Measurements from ENCODE around the gene PDE4B. TPM values are rescaled to one million over a fixed set of nuclear protein-coding genes. Genes with fewer than 3 reads are reported as not detected.

Gene PDE4B
- total and polyA plus RNA-seq, 12 donors, result 1.2 to 14.9 (median 3.9) TPM

DNA sequence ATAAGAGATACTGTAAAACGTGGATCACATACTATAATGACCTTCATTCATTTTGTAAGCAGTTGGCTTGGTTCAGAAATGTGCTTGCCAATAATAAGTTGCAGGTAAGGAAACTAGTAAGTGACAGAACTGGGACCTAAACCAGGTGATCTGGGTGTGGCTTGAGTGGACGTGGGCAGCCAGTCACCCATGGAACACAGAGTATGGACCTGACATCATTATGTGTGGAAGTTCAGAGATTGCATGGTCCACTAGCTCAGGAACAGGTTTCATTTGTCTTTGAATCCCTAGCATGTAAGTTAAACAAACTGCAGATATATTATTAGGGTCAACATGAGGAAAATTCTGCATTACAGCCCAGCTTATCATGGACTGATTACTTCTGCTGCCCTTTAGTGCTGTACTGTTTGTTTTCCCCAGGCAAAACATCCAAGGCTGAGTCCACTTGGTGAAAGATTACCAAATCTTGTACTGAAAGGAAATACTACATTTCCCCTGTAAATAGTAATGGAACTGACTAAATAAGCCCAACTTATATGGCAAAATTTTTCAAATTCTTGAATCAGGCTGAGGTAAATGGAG, 414.0 kb downstream of the PDE4B start:
- Histone ChIP-seq H3K4me1 (replicated peaks in 1 of 2) (no peaks in the 10 kb centered on the region), H3K27ac (no peak overlapping the region), H3K4me3 (no peak overlapping the region), H3K36me3 (replicated peaks in 1 of 2) (no peaks in the 10 kb centered on the region), H3K27me3 (no peaks in the 10 kb centered on the region), H3K9me3 (replicated peaks in 1 of 3) (no peaks in the 10 kb centered on the region)
- intact Hi-C loops (cut with DNase I), result no loop called here
- 41 to 60% (median 48%) methylated on average over 2 of the region's 2 CpGs for WGBS, 4 donors
- no peak for TF ChIP-seq POLR2A (IDR thresholded peaks at IDR 0.05)
- TF ChIP-seq, protein P1, sequence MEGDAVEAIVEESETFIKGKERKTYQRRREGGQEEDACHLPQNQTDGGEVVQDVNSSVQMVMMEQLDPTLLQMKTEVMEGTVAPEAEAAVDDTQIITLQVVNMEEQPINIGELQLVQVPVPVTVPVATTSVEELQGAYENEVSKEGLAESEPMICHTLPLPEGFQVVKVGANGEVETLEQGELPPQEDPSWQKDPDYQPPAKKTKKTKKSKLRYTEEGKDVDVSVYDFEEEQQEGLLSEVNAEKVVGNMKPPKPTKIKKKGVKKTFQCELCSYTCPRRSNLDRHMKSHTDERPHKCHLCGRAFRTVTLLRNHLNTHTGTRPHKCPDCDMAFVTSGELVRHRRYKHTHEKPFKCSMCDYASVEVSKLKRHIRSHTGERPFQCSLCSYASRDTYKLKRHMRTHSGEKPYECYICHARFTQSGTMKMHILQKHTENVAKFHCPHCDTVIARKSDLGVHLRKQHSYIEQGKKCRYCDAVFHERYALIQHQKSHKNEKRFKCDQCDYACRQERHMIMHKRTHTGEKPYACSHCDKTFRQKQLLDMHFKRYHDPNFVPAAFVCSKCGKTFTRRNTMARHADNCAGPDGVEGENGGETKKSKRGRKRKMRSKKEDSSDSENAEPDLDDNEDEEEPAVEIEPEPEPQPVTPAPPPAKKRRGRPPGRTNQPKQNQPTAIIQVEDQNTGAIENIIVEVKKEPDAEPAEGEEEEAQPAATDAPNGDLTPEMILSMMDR (IDR thresholded peaks at IDR 0.05), result no peak
- DNase-seq, result no peak

- no peak for DNase-seq
- WGBS, 4 donors, result 35 to 38% (median 36%) methylated on average over 3 of the region's 3 CpGs
- Histone ChIP-seq H3K27ac (no peak overlapping the region), H3K36me3 (replicated peaks in 1 of 2) (no peaks in the 10 kb centered on the region), H3K4me3 (no peak overlapping the region), H3K4me1 (replicated peaks in 1 of 2) (no peaks in the 10 kb centered on the region), H3K9me3 (replicated peaks in 1 of 3) (no peaks in the 10 kb centered on the region), H3K27me3 (no peaks in the 10 kb centered on the region)
- TF ChIP-seq POLR2A (IDR thresholded peaks at IDR 0.05), result no peak
- TF ChIP-seq, protein P1 (IDR thresholded peaks at IDR 0.05), result no peak
- intact Hi-C loops (cut with DNase I), result no loop called here
These were observed 414.8 kb downstream of the PDE4B start for GRCh38 chr1:66207484-66207883.

DNA sequence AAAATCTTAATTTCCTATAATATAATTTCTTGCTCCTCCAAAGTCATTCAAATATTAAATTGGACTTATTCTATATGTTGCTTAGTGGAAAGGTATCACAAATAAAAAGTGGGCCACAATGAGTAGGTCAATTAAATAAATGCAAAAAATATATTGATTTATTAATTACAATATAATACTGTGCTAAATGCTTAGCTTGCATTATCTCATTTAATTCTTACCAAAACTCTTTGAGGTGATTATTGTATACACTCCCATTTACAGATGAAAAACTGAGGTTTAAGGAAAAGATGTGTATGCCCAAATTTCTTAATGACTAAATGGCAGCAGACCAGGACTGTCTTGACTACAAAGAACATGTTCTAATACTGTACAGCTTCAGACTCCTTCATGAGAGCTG, 415.9 kb downstream of the PDE4B start:
- intact Hi-C loops (cut with DNase I), result no loop called here
- Histone ChIP-seq H3K4me1 (replicated peaks in 1 of 2) (no peaks in the 10 kb centered on the region), H3K36me3 (replicated peaks in 1 of 2) (no peaks in the 10 kb centered on the region), H3K27me3 (no peaks in the 10 kb centered on the region), H3K4me3 (no peak overlapping the region), H3K27ac (no peak overlapping the region), H3K9me3 (replicated peaks in 1 of 3) (no peaks in the 10 kb centered on the region)
- TF ChIP-seq POLR2A (IDR thresholded peaks at IDR 0.05), result no peak
- TF ChIP-seq, protein P1 (IDR thresholded peaks at IDR 0.05), result no peak
- DNase-seq, result no peak

GRCh38 chr1:66210635-66211244, 418.0 kb downstream of the PDE4B start:
- Histone ChIP-seq H3K27ac (no peak overlapping the region), H3K9me3 (replicated peaks in 1 of 3) (no peaks in the 10 kb centered on the region), H3K4me3 (no peak overlapping the region), H3K27me3 (no peaks in the 10 kb centered on the region), H3K4me1 (replicated peaks in 1 of 2) (no peaks in the 10 kb centered on the region), H3K36me3 (replicated peaks in 1 of 2) (no peaks in the 10 kb centered on the region)
- WGBS, 4 donors, result 71 to 81% (median 74%) methylated on average over 4 of the region's 4 CpGs
- no peak for TF ChIP-seq POLR2A (IDR thresholded peaks at IDR 0.05)
- TF ChIP-seq, protein P1 (IDR thresholded peaks at IDR 0.05), result no peak
- intact Hi-C loops (cut with DNase I), result no loop called here
- no peak for DNase-seq
